CD14-positive monocyte (primary cell): ENCODE measurements around the gene ANXA5. TPM values are rescaled to one million over a fixed set of nuclear protein-coding genes. Genes with fewer than 3 reads are reported as not detected.

Experiments
- DNase-seq, 3 donors: peaks; one replicate each; pipeline ENCODE4 v3.0.0-alpha.2; 2011 to 2022
- H2AFZ ChIP-seq: 2 replicates; pipeline ENCODE4 v1.6.0; 2012; ENCODE audit warnings: mild to moderate bottlenecking, low read depth, low read length, inconsistent platforms; ENCODE audit not compliant: insufficient read depth, poor library complexity, severe bottlenecking
- H3K27ac ChIP-seq, 2 donors: 1 replicate in 1 of 2; 2 replicates in 1 of 2; pipeline ENCODE4 v1.5.1; 2012 to 2013; ENCODE audit warnings: low read length in 2 of 2, control low read depth in 1 of 2, inconsistent platforms in 1 of 2, low read depth in 1 of 2, mild to moderate bottlenecking in 1 of 2
- H3K27me3 ChIP-seq, 2 donors: one replicate each; pipeline versions ENCODE4 v1.6.0 to v1.6.1; 2011 to 2013; ENCODE audit warnings: low read length in 2 of 2; ENCODE audit not compliant: control insufficient read depth in 2 of 2, insufficient read depth in 2 of 2
- H3K36me3 ChIP-seq, 2 donors: replicated peaks in 1 of 2; 1 replicate in 1 of 2; 2 replicates in 1 of 2; pipeline versions ENCODE4 v1.5.1 to v1.6.1; 2012 to 2013; ENCODE audit warnings: low read length in 2 of 2, control low read depth in 1 of 2, inconsistent platforms in 1 of 2, mild to moderate bottlenecking in 1 of 2; ENCODE audit not compliant: insufficient read depth in 2 of 2, control insufficient read depth in 1 of 2
- H3K4me1 ChIP-seq, 2 donors: 1 replicate in 1 of 2; 2 replicates in 1 of 2; pipeline versions ENCODE4 v1.5.1 to v1.6.1; 2012 to 2013; ENCODE audit warnings: low read length in 2 of 2, control low read depth in 1 of 2, inconsistent platforms in 1 of 2, mild to moderate bottlenecking in 1 of 2, moderate library complexity in 1 of 2; ENCODE audit not compliant: insufficient read depth in 2 of 2, control insufficient read depth in 1 of 2
- H3K4me2 ChIP-seq: replicated peaks from 2 replicates; pipeline ENCODE3; 2012; ENCODE audit warnings: low read length, moderate library complexity, mild to moderate bottlenecking; ENCODE audit not compliant: poor library complexity, severe bottlenecking; ENCODE audit errors: extremely low read depth
- H3K4me3 ChIP-seq, 3 experiments: fragments of 200-600 bp in 1 of 3; sonication (generic) in 1 of 3; replicated peaks in 1 of 3; 1 replicate in 2 of 3; 2 replicates in 1 of 3; pipeline ENCODE4 v1.5.1; 2011 to 2013; ENCODE audit warnings: low read length in 3 of 3, mild to moderate bottlenecking in 3 of 3, control low read depth in 2 of 3, low read depth in 2 of 3, inconsistent platforms in 1 of 3, moderate library complexity in 1 of 3
- H3K79me2 ChIP-seq: 2 replicates; pipeline ENCODE4 v1.6.0; 2012; ENCODE audit warnings: mild to moderate bottlenecking, control low read depth, inconsistent platforms, low read length, moderate library complexity; ENCODE audit not compliant: insufficient read depth
- H3K9ac ChIP-seq: 2 replicates; pipeline ENCODE4 v1.6.0; 2017; ENCODE audit warnings: low read length, mild to moderate bottlenecking; ENCODE audit not compliant: insufficient read depth, poor library complexity, severe bottlenecking
- H3K9me3 ChIP-seq, 2 donors: replicated peaks in 1 of 2; 1 replicate in 1 of 2; 2 replicates in 1 of 2; pipeline versions ENCODE4 v1.5.1 to v1.6.1; 2012 to 2013; ENCODE audit warnings: low read length in 2 of 2, control low read depth in 1 of 2; ENCODE audit not compliant: control insufficient read depth in 1 of 2, insufficient read depth in 1 of 2
- H4K20me1 ChIP-seq: 2 replicates; pipeline ENCODE4 v1.6.0; 2012; ENCODE audit warnings: mild to moderate bottlenecking, low read length, control low read depth, moderate library complexity; ENCODE audit not compliant: insufficient read depth
- H3K27ac Mint-ChIP-seq, 7 donors: one replicate each; pipeline ENCODE4 v1.8.0; 2020; ENCODE audit warnings: mild to moderate bottlenecking in 7 of 7, mixed read lengths in 7 of 7, moderate library complexity in 6 of 7, inconsistent platforms in 2 of 7
- H3K27me3 Mint-ChIP-seq, 3 donors: one replicate each; pipeline ENCODE4 v1.8.0; 2021 to 2022; ENCODE audit warnings: low read depth in 3 of 3, mild to moderate bottlenecking in 3 of 3, mixed read lengths in 3 of 3, moderate library complexity in 3 of 3, inconsistent platforms in 1 of 3
- H3K36me3 Mint-ChIP-seq, 2 donors: one replicate each; pipeline ENCODE4 v1.8.0; 2020; ENCODE audit warnings: mixed read lengths in 2 of 2, inconsistent platforms in 1 of 2, mild to moderate bottlenecking in 1 of 2
- H3K4me1 Mint-ChIP-seq: one replicate; pipeline ENCODE4 v1.8.0; 2020; ENCODE audit warnings: mild to moderate bottlenecking, mixed read lengths
- H3K4me3 Mint-ChIP-seq, 2 donors: one replicate each; pipeline ENCODE4 v1.8.0; 2020; ENCODE audit warnings: mild to moderate bottlenecking in 2 of 2, mixed read lengths in 2 of 2, moderate library complexity in 1 of 2
- H3K9me3 Mint-ChIP-seq, 7 donors: one replicate each; pipeline ENCODE4 v1.8.0; 2020 to 2022; ENCODE audit warnings: mixed read lengths in 7 of 7, mild to moderate bottlenecking in 6 of 7, moderate library complexity in 6 of 7, inconsistent platforms in 2 of 7
- CTCF ChIP-seq: fragments of 200-600 bp; IDR thresholded peaks from one replicate; pipeline ENCODE4 v1.8.0; 2022; ENCODE audit warnings: antibody characterized with exemption, mild to moderate bottlenecking
- WGBS: methylation state at CpG from one replicate; pipeline ENCODE4 v1.1.5; 2013; ENCODE audit warnings: missing lambda C conversion rate; ENCODE audit not compliant: insufficient coverage; 5-methylcytosine and 5-hydroxymethylcytosine counted together
- intact Hi-C, 2 donors: fragments of 100-400 bp; cut with micrococcal nuclease; formaldehyde crosslinking; loops; one replicate each; pipeline versions ENCODE4 v1.15.0 to v1.15.1; 2023
- polyA plus RNA-seq, 3 donors: library from polyadenylated mRNA; depleted of rRNA in 1 of 3; unstranded in 2 of 3; stranded (reverse) in 1 of 3; fragments of 300-500 nt in 2 of 3; fragments of >200 nt in 1 of 3; fragmentation: Illumina TruSeq in 2 of 3; gene quantifications; 1 replicate in 2 of 3; 2 replicates in 1 of 3; pipeline ENCODE4 v1.2.3, GENCODE V29; 2012 to 2021

The ANXA5 gene
- polyA plus RNA-seq, 3 donors, result 312 to 796 (median 752) TPM

GRCh38 chr4:121666091-121666679, 30.6 kb downstream of the ANXA5 start:
- Mint-ChIP-seq H3K4me1 (no peaks in the 10 kb centered on the region), H3K4me3 (no peak overlapping the region), H3K9me3 (no peaks in the 10 kb centered on the region), H3K27ac (peak overlapping the region in 1 of 7 donors; percentile 69), H3K36me3 (peaks cover 75 to 81% of the 10 kb centered on the region in 2 donors), H3K27me3 (no peaks in the 10 kb centered on the region)
- no peaks in the 10 kb centered on the region for H3K27me3 ChIP-seq
- no peak overlapping the region for H3K4me3 ChIP-seq
- no peaks in the 10 kb centered on the region for H3K79me2 ChIP-seq
- no peak overlapping the region for H2AFZ ChIP-seq
- intact Hi-C loops, result loop anchor here in 1 of 2 donors (10.0 kb wide), 1 partner anchor 69 kb away; no protein-coding TSS in a partner anchor
- peaks cover 55 to 88% of the 10 kb centered on the region in 2 donors for H3K36me3 ChIP-seq
- no peak overlapping the region for H3K4me2 ChIP-seq
- H3K9ac ChIP-seq, result no peak overlapping the region
- no peak for TF ChIP-seq CTCF
- no peak for DNase-seq
- peaks cover 27% of the 10 kb centered on the region for H4K20me1 ChIP-seq
- no peak overlapping the region for H3K27ac ChIP-seq
- H3K4me1 ChIP-seq, result no peaks in the 10 kb centered on the region
- H3K9me3 ChIP-seq, result no peaks in the 10 kb centered on the region

GRCh38 chr4:121665371-121665770, 31.4 kb downstream of the ANXA5 start:
- Histone ChIP-seq H2AFZ (no peak overlapping the region), H3K27me3 (no peaks in the 10 kb centered on the region), H3K4me1 (no peaks in the 10 kb centered on the region), H4K20me1 (peaks cover 23% of the 10 kb centered on the region), H3K9ac (no peak overlapping the region), H3K4me3 (no peak overlapping the region), H3K79me2 (no peaks in the 10 kb centered on the region), H3K9me3 (no peaks in the 10 kb centered on the region), H3K4me2 (no peak overlapping the region), H3K36me3 (peaks cover 47 to 80% of the 10 kb centered on the region in 2 donors), H3K27ac (no peak overlapping the region)
- no peak for DNase-seq
- intact Hi-C loops, result loop anchor here in 1 of 2 donors (10.0 kb wide), 1 partner anchor 69 kb away; no protein-coding TSS in a partner anchor
- Mint-ChIP-seq H3K9me3 (peaks cover 0 to 1% (median 0%) of the 10 kb centered on the region in 7 donors), H3K27me3 (no peaks in the 10 kb centered on the region), H3K4me1 (no peaks in the 10 kb centered on the region), H3K36me3 (peaks cover 73 to 80% of the 10 kb centered on the region in 2 donors), H3K27ac (no peak overlapping the region), H3K4me3 (no peak overlapping the region)
- no peak for TF ChIP-seq CTCF
- no CpG with 5 or more reads among the region's 3 CpGs for WGBS
